SH-SY5Y (cell line): ENCODE data around the gene ACTC1.

Source experiments
- GATA2 ChIP-seq: IDR thresholded peaks from 2 replicates; pipeline ENCODE4 v1.6.1; 2011; ENCODE audit warnings: mild to moderate bottlenecking, low read depth, low read length
- GATA3 ChIP-seq: IDR thresholded peaks from 2 replicates; pipeline ENCODE4 v1.6.1; 2011; ENCODE audit warnings: low read depth, mild to moderate bottlenecking, low read length, moderate library complexity

Gene ACTC1

DNA sequence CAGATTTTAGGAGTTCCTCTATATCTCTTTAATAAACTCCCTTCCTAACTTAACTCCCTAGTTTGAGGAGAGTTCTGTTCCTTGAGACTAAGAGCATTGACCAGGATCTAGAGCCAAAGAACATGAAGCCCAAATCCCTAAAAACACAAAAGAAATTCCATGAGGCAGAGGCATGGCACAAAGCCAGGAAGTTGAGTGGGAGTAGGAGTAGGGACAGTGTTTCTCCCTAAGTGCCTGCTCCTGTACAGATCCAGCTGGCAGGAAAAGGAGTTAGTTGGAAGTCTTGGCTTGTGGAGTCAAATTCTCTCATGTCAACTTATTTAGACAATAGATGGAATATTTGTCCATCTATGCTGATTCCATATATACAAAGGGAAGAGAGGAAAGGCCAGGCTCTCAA is 11.4 kb downstream of the ACTC1 start:
- TF ChIP-seq GATA3: no peak
- TF ChIP-seq GATA2: no peak

DNA sequence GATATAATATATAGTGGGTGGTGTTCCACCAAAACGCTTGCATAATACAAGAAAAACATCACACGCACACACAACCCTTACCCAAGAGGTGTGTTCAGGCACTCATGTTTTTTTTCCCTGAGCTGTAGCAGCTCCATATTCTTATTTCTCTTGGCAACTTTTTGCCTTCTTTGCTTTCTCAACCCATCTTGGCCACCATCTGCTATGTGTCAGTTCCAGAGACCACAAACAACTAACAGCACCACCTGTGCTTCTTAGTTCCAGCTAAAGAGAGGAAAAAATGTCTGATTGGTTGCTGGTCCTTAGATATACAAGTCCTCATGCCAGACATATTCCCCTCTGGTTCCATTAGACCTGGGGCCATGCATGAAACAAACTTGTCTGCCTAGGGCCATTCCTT is 11.9 kb downstream of the ACTC1 start:
- no peak for TF ChIP-seq GATA2
- TF ChIP-seq GATA3: no peak

DNA sequence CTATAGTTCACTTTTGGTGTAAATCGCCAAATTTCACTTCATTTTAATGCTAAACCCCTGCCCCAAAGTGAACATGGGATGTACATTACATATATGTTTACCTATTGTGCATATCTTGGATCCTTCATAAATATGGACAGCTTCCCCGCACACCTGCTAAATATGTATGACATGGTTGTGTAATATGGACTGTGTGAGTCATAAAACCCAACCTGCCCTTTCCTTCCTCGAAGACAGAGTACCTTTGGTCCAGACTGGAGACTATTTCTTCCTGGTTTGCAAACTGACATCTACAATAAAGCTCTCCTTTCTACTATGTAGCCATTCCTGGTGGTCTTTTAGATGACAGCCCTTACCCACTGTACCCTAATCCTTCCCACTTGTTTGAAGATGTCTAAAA is 12.4 kb downstream of the ACTC1 start:
- no peak for TF ChIP-seq GATA3
- no peak for TF ChIP-seq GATA2

DNA sequence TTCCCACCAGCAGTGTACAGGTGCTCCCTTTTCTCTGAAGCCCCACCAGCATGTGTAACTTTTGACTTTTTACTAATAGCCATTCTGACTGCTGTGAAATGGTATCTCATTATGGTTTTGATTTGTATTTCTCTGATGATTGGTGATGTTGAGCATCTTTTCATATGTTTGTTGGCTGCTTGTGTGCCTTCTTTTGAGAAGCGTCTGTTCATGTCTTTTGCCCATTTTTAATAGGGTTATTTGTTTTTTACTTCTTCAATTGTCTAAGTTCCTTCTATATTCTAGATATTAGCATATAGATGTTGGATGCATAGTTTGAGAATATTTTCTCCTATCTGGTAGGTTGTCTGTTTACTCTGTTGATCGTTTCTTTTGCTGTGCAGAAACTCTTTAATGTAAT is 14.6 kb downstream of the ACTC1 start:
- TF ChIP-seq GATA2 (no peak), GATA3 (no peak)

DNA sequence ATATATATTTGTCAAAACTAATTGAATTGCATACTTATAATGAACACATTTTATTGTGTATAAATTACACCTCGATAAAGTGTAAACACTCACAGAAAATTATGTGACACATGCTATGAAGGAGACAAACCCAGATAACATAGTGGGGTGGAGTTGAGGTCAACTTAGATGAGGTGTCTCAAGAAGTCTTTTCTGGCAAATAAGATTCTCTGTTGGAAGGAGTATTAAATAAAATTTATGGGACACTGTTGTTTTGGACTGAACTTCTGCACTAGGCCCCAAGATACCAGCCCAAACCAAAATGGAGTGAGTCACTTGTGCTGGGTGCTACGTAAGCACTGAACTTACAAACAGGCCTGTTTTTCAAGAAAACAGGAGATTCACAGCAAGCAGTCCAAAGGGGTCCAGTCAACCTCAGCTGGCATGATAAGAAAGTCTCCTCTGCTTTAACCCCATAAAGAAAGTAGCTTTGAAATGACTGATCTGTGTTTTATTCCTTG is 18.7 kb downstream of the ACTC1 start:
- TF ChIP-seq GATA3: no peak
- TF ChIP-seq GATA2: no peak

DNA sequence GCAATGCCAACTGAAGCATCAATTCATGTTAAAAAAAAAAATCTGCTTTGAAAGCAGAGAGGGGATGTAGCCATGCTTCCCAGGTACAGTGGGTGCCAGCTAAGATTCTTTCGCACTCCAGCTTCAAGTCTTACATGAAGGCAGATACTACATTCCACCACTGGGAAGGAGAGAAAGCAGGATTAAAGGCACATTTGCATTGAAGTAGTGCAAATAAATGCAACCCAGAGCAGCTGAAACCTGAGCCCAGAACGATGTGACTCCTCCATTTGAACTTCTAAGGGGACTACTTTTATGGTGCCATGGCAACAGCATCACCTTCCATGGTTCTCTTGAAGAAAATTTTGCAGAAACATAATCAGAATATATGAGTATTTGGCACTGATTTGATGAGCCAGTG is 21.4 kb downstream of the ACTC1 start:
- TF ChIP-seq GATA3: no peak
- TF ChIP-seq GATA2: no peak

DNA sequence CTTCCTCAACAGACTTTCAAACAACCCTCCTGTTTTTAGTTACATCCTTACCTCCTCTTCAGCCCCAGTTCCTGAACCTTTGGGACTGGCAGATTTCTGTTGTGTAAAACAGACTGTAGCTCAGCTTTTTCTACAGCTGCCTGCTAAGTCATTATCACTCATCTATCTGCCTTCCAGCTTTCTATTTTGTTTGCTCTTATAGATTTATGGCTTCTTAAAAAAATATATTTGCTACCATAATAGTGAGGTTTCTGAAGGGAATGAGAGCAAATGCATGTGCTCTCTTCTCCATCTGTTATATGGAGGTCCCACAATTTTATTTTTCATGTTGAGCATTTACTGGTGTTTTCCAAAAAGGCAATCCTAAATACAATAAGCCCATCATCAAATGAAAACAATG is 22.3 kb downstream of the ACTC1 start:
- TF ChIP-seq GATA2 (peak; percentile 36; the same call in 1 of the 2 replicates), GATA3 (no peak)

DNA sequence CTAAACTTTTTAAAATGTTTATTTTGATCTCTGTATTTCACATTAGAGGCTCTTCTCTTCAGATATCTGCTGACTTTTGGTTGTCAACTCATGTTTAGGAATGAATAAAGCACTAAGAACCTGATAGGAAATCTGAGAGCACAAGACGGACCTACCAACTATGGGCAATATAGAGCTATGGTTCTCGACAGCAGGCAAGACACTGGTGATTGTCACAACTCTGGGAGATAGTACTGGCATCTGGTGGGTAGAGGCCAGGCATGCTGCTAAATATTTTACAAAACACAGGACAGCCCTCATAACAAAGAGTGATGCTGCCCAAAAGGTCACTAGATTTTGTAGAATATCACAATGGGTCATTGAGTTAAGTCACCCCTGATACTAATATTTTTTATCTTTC is 23.0 kb downstream of the ACTC1 start:
- TF ChIP-seq GATA2: no peak
- no peak for TF ChIP-seq GATA3

DNA sequence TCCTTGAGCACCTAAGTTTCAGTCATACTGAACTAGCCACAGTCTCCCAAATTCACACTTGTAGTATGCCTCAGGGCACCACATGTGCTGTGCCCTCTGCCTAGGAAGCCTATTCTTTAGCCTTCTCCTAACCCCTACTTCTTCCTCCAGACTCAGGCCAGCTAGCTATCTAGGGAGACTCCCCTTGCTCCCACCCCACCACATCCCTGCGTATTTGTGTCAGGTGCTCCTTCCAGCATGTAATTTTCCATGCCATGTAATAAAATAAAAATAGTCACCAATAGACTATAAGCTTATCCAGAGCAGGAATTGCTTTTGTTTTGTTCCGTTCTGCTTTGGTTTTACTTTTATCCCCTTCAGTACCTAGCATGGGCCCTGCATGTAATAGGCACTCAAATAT is 25.6 kb downstream of the ACTC1 start:
- TF ChIP-seq GATA3 (no peak), GATA2 (no peak)

DNA sequence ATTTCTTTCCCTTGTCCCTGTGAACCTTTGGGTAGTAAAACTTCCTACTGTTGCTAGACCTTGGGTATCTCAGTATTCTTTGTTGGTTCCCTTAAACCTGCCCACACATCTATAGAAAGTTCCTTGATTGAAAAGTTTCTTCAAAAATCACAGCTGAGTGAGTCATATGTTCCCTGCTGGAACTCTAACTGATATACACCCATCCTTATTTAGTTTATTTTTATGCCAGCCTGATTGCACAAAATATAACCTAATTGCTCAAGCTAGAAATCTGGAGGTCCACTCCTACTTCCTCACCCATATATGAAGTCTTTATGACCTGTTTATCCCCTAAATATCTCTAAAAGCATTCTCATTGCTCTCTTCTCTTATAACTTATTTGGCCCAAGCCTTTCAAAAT is 26.8 kb downstream of the ACTC1 start:
- TF ChIP-seq GATA3 (no peak), GATA2 (no peak)

DNA sequence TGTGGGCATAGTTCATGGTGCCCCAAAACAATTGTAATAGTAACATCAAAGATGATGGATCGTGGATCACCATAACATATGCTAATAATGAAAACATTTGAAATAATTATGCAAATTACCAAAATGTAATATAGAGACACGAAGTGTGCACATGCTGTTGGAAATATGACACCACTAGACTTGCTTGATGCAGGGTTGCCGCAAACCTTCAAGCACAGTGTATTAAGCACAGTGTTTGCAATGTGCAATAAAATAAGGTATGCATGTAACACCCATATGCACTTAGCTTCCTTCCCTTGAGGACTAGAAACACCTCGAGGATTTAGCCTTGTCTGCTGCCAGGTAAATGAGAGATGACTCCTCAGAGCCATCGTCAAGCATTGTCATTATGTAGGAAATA is 29.6 kb downstream of the ACTC1 start:
- no peak for TF ChIP-seq GATA3
- no peak for TF ChIP-seq GATA2

DNA sequence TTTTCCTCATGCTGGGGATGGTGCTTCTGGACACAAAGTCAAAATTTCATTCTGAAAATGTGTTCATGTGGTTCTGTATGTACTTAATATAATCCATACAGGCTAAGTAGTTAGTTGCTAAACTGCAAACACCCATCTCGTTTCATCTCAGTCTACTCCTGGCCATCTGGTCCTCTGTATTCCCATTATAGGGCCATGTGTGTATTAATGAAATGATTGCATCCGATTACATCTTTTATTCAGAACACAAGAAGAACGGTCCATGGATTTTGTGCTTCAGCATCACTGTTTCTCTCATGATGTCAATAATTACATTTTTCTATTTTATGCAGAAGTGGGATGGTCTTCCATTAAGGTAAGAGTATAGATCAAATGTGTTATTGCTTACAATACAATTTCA is 34.4 kb downstream of the ACTC1 start:
- TF ChIP-seq GATA3 (peak; percentile 83), GATA2 (peak; percentile 50)

DNA sequence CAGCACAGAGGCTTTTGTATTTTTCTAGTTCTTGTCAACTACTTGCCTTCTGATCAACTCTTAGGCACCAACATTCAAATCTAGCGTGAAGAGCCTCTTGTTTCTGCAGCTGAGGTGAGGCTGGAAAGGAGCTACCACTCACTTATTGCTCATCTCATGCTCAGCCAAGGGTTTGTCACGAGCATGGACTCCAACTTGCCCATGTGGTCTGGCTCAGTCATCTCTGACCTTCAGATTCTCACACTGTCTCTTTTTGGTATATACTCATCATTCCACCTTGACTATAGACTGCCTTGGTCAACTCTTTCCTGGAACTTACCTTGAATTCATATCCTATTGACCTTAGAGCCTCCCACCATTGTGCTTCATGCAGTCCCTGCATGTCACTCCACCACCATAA is 35.4 kb downstream of the ACTC1 start:
- TF ChIP-seq GATA3 (no peak), GATA2 (no peak)

DNA sequence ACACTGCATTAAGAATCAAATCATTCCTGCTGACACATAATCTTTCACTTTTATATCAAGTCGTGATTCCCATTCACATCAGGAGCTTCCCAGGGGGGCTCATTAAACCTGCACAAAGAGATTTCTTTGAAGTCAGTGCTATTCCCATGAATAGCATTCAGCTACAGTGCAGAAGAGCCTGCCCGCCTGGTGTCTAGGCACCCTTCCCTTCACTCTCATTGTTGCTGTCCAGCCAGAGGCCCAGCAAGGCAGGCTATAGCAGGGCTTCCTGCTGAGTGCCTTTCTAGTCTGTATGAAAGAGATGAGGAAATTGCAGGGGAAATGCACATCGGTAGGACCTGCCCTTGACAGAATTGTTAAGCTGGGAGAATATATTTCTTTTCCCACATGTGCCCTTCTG is 36.0 kb downstream of the ACTC1 start:
- no peak for TF ChIP-seq GATA2
- no peak for TF ChIP-seq GATA3

DNA sequence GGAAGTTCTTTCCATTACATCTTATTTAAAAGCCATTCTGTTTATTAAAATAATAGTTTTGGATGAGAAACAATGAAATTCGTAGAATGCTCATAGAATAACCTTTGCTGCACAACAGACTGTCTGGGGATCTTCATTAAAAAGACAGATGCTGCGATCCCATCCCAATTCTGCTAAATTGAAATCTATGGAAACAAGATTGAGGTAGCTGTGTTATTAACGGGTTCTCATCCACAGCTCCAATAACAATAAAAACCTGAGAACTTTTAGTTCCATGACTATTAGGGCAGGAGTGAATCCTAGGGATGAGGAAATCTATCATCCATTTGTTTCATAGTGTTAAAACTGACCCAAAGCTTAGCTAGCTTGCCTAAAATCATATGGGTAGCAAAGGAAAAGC is 38.1 kb downstream of the ACTC1 start:
- no peak for TF ChIP-seq GATA3
- TF ChIP-seq GATA2: no peak

DNA sequence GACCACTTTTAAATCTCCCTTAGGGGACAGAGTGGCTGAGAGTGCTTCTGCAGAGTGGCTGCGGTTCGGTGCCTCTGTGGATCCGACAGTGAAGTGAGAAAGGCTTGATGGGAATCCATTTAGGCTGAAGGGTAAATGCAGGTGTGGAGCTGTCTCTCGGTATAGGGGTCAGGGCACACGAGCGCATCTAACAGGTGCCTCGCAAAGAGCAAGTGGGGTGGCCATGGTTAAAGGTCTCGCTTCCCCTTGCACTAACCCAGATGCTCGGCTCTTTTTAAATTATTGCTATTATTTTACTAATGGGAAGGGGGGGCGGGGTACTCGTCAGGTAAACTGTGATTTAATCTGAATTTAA is 40.0 kb downstream of the ACTC1 start:
- TF ChIP-seq GATA2: no peak
